ENCODE results near the gene TRAF3IP3. TPM values are rescaled to one million over a fixed set of nuclear protein-coding genes. Genes with fewer than 3 reads are reported as not detected.

The TRAF3IP3 gene, protein sequence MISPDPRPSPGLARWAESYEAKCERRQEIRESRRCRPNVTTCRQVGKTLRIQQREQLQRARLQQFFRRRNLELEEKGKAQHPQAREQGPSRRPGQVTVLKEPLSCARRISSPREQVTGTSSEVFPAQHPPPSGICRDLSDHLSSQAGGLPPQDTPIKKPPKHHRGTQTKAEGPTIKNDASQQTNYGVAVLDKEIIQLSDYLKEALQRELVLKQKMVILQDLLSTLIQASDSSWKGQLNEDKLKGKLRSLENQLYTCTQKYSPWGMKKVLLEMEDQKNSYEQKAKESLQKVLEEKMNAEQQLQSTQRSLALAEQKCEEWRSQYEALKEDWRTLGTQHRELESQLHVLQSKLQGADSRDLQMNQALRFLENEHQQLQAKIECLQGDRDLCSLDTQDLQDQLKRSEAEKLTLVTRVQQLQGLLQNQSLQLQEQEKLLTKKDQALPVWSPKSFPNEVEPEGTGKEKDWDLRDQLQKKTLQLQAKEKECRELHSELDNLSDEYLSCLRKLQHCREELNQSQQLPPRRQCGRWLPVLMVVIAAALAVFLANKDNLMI
- polyA plus RNA-seq (2013), result 0.54 and 0.63 TPM in 2 replicates

- no peak within 1 kb of the TSS for H2BK120ac ChIP-seq (ENCODE audit: insufficient read depth, low read length, poor library complexity)
- no peaks in the 10 kb centered on the region for H3K36me3 ChIP-seq (ENCODE audit: control insufficient read depth in 1 of 2, insufficient read depth in 2 of 2, low read length in 2 of 2)
- no peak within 1 kb of the TSS for H4K91ac ChIP-seq (ENCODE audit: low read depth, low read length)
- no peak within 1 kb of the TSS for H2BK5ac ChIP-seq (ENCODE audit: low read depth, low read length, poor library complexity)
- H3K9ac ChIP-seq (ENCODE audit: low read length), result no peak within 1 kb of the TSS
- no peak for DNase-seq
- H3K4me1 ChIP-seq (ENCODE audit: control insufficient read depth in 1 of 2, insufficient read depth in 2 of 2, low read length in 2 of 2), result no peaks in the 10 kb centered on the region
- no peak within 1 kb of the TSS for H2AFZ ChIP-seq (ENCODE audit: insufficient read depth, low read length, poor library complexity)
- H3K9me3 ChIP-seq (ENCODE audit: insufficient read depth, low read depth, low read length), result no peaks in the 10 kb centered on the region
- no peak within 1 kb of the TSS for H4K8ac ChIP-seq (ENCODE audit: low read depth, low read length)
- H3K23ac ChIP-seq (ENCODE audit: low read length), result no peak within 1 kb of the TSS
- no peak within 1 kb of the TSS for H3K18ac ChIP-seq (ENCODE audit: low read length)
- H3K27me3 ChIP-seq (ENCODE audit: insufficient read depth, low read length), result no peaks in the 10 kb centered on the region
- H4K12ac ChIP-seq (ENCODE audit: low read depth, low read length), result no peak within 1 kb of the TSS
- no peak within 1 kb of the TSS for H3K4me3 ChIP-seq (ENCODE audit: low read depth, low read length)
- H3K4me2 ChIP-seq (ENCODE audit: low read length), result no peak within 1 kb of the TSS
- no CpG with 5 or more reads among the region's 10 CpGs for whole genome bisulfite sequencing (ENCODE audit: extremely low coverage, insufficient coverage, insufficient read length)
- H3K14ac ChIP-seq (ENCODE audit: low read length), result no peak within 1 kb of the TSS
- H3K79me2 ChIP-seq (ENCODE audit: control insufficient read depth, insufficient read depth, low read length, poor library complexity), result no peaks in the 10 kb centered on the region
- no peak within 1 kb of the TSS for H3K4ac ChIP-seq (ENCODE audit: low read depth, low read length)
- no peak within 1 kb of the TSS for H2AK5ac ChIP-seq (ENCODE audit: low read length)
- H3K27ac ChIP-seq (ENCODE audit: low read depth, low read length), result no peak within 1 kb of the TSS
- H2BK12ac ChIP-seq (ENCODE audit: low read length), result no peak within 1 kb of the TSS
- no peaks in the 10 kb centered on the region for H3K79me1 ChIP-seq (ENCODE audit: low read length)
Observed at GRCh38 chr1:209755926-209756614, at the start of gene TRAF3IP3. Gene TRAF3IP3 (plus strand): TSS chr1:209756053. CDS start chr1:209760040, 3,987 bp downstream.

GRCh38 chr1:209706622-209707021 is 49.2 kb upstream of the TRAF3IP3 start:
- Histone ChIP-seq H3K36me3 (ENCODE audit: control insufficient read depth in 1 of 2, insufficient read depth in 2 of 2, low read length in 2 of 2) (no peaks in the 10 kb centered on the region), H3K4ac (ENCODE audit: low read depth, low read length) (no peak overlapping the region), H2AFZ (ENCODE audit: insufficient read depth, low read length, poor library complexity) (no peak overlapping the region), H2BK12ac (ENCODE audit: low read length) (no peak overlapping the region), H3K27ac (ENCODE audit: low read depth, low read length) (no peak overlapping the region), H3K23ac (ENCODE audit: low read length) (no peak overlapping the region), H2BK5ac (ENCODE audit: low read depth, low read length, poor library complexity) (no peak overlapping the region), H2AK5ac (ENCODE audit: low read length) (no peak overlapping the region), H3K9me3 (ENCODE audit: insufficient read depth, low read depth, low read length) (no peaks in the 10 kb centered on the region), H3K4me3 (ENCODE audit: low read depth, low read length) (no peak overlapping the region), H4K91ac (ENCODE audit: low read depth, low read length) (no peak overlapping the region), H4K8ac (ENCODE audit: low read depth, low read length) (no peak overlapping the region), H3K14ac (ENCODE audit: low read length) (no peak overlapping the region), H3K79me1 (ENCODE audit: low read length) (no peaks in the 10 kb centered on the region), H3K79me2 (ENCODE audit: control insufficient read depth, insufficient read depth, low read length, poor library complexity) (no peaks in the 10 kb centered on the region), H3K4me2 (ENCODE audit: low read length) (no peak overlapping the region), H3K4me1 (ENCODE audit: control insufficient read depth in 1 of 2, insufficient read depth in 2 of 2, low read length in 2 of 2) (peaks cover 0 to 3% of the 10 kb centered on the region in 2 experiments), H3K18ac (ENCODE audit: low read length) (no peak overlapping the region), H3K27me3 (ENCODE audit: insufficient read depth, low read length) (no peaks in the 10 kb centered on the region), H3K9ac (ENCODE audit: low read length) (no peak overlapping the region), H2BK120ac (ENCODE audit: insufficient read depth, low read length, poor library complexity) (no peak overlapping the region), H4K12ac (ENCODE audit: low read depth, low read length) (no peak overlapping the region)
- no CpG with 5 or more reads among the region's 3 CpGs for WGBS (ENCODE audit: extremely low coverage, insufficient coverage, insufficient read length)
- DNase-seq, result no peak

DNA sequence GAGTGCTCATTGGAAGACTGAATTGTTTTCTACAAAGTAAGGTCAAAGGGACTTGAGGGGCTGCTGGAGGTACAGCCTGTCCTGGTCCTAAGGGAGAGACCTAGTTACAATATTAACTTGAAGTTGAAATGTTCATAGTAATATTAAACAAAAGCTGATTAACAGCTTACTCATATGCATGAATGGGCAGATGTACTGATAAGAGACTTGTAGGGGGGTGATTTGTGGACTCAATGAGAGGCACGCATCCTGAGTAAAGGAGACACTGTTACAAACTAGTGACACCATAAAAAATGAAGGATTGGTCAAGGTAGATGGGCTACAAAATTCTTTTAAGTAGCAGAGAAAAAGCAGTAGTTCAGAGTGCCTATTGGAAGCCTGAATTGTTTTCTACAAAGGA is 48.5 kb upstream of the TRAF3IP3 start:
- Histone ChIP-seq H3K14ac (ENCODE audit: low read length) (no peak overlapping the region), H3K4ac (ENCODE audit: low read depth, low read length) (no peak overlapping the region), H3K4me2 (ENCODE audit: low read length) (no peak overlapping the region), H3K9ac (ENCODE audit: low read length) (no peak overlapping the region), H3K18ac (ENCODE audit: low read length) (no peak overlapping the region), H4K12ac (ENCODE audit: low read depth, low read length) (no peak overlapping the region), H2AK5ac (ENCODE audit: low read length) (no peak overlapping the region), H3K23ac (ENCODE audit: low read length) (no peak overlapping the region), H4K91ac (ENCODE audit: low read depth, low read length) (no peak overlapping the region), H4K8ac (ENCODE audit: low read depth, low read length) (no peak overlapping the region), H2AFZ (ENCODE audit: insufficient read depth, low read length, poor library complexity) (no peak overlapping the region), H2BK12ac (ENCODE audit: low read length) (no peak overlapping the region), H3K9me3 (ENCODE audit: insufficient read depth, low read depth, low read length) (no peaks in the 10 kb centered on the region), H2BK120ac (ENCODE audit: insufficient read depth, low read length, poor library complexity) (no peak overlapping the region), H3K79me2 (ENCODE audit: control insufficient read depth, insufficient read depth, low read length, poor library complexity) (no peaks in the 10 kb centered on the region), H3K36me3 (ENCODE audit: control insufficient read depth in 1 of 2, insufficient read depth in 2 of 2, low read length in 2 of 2) (no peaks in the 10 kb centered on the region), H3K79me1 (ENCODE audit: low read length) (no peaks in the 10 kb centered on the region), H3K27ac (ENCODE audit: low read depth, low read length) (no peak overlapping the region), H3K27me3 (ENCODE audit: insufficient read depth, low read length) (no peaks in the 10 kb centered on the region), H3K4me3 (ENCODE audit: low read depth, low read length) (no peak overlapping the region), H2BK5ac (ENCODE audit: low read depth, low read length, poor library complexity) (no peak overlapping the region), H3K4me1 (ENCODE audit: control insufficient read depth in 1 of 2, insufficient read depth in 2 of 2, low read length in 2 of 2) (peaks cover 0 to 3% of the 10 kb centered on the region in 2 experiments)
- DNase-seq, result no peak
- no CpG with 5 or more reads among the region's 1 CpG for WGBS (ENCODE audit: extremely low coverage, insufficient coverage, insufficient read length)

DNA sequence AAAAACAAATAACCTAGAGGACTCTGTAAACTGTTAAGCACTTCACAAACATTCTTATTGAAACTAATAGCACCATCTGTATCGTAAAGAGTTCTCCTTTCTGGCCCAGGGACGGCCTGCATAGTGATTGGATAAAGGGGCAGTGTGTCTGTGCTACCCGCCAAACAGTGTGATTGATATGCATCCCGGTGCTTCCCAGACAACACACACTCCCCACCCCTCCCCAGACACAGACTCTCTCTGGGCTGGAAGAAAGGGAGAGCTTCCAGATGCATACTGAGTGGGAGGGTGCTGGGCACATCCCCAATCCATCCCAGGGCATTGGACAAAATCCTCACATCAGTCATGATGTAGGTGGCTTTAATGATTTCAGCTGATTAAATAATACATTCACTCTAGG is 47.6 kb upstream of the TRAF3IP3 start:
- no peak overlapping the region for H3K18ac ChIP-seq (ENCODE audit: low read length)
- no peaks in the 10 kb centered on the region for H3K27me3 ChIP-seq (ENCODE audit: insufficient read depth, low read length)
- no CpG with 5 or more reads among the region's 4 CpGs for WGBS (ENCODE audit: extremely low coverage, insufficient coverage, insufficient read length)
- H3K4me1 ChIP-seq (ENCODE audit: control insufficient read depth in 1 of 2, insufficient read depth in 2 of 2, low read length in 2 of 2), result peaks cover 0 to 3% of the 10 kb centered on the region in 2 experiments
- no peak overlapping the region for H4K8ac ChIP-seq (ENCODE audit: low read depth, low read length)
- no peak overlapping the region for H3K9ac ChIP-seq (ENCODE audit: low read length)
- H3K9me3 ChIP-seq (ENCODE audit: insufficient read depth, low read depth, low read length), result no peaks in the 10 kb centered on the region
- no peak overlapping the region for H3K14ac ChIP-seq (ENCODE audit: low read length)
- H3K27ac ChIP-seq (ENCODE audit: low read depth, low read length), result no peak overlapping the region
- no peak overlapping the region for H2AFZ ChIP-seq (ENCODE audit: insufficient read depth, low read length, poor library complexity)
- H2BK120ac ChIP-seq (ENCODE audit: insufficient read depth, low read length, poor library complexity), result no peak overlapping the region
- H3K23ac ChIP-seq (ENCODE audit: low read length), result no peak overlapping the region
- no peak overlapping the region for H3K4ac ChIP-seq (ENCODE audit: low read depth, low read length)
- no peaks in the 10 kb centered on the region for H3K79me1 ChIP-seq (ENCODE audit: low read length)
- H3K36me3 ChIP-seq (ENCODE audit: control insufficient read depth in 1 of 2, insufficient read depth in 2 of 2, low read length in 2 of 2), result no peaks in the 10 kb centered on the region
- no peak overlapping the region for H3K4me2 ChIP-seq (ENCODE audit: low read length)
- no peak overlapping the region for H4K91ac ChIP-seq (ENCODE audit: low read depth, low read length)
- H2BK12ac ChIP-seq (ENCODE audit: low read length), result no peak overlapping the region
- no peak overlapping the region for H2AK5ac ChIP-seq (ENCODE audit: low read length)
- H3K4me3 ChIP-seq (ENCODE audit: low read depth, low read length), result no peak overlapping the region
- H3K79me2 ChIP-seq (ENCODE audit: control insufficient read depth, insufficient read depth, low read length, poor library complexity), result no peaks in the 10 kb centered on the region
- H4K12ac ChIP-seq (ENCODE audit: low read depth, low read length), result no peak overlapping the region
- H2BK5ac ChIP-seq (ENCODE audit: low read depth, low read length, poor library complexity), result no peak overlapping the region
- no peak for DNase-seq
